HepG2 (cell line): ENCODE data around the gene AJM1. TPM values are rescaled to one million over a fixed set of nuclear protein-coding genes. Genes with fewer than 3 reads are reported as not detected.
A peak's percentile ranks its signal among the peaks of the same experiment; 100 is the strongest.

ENCODE experiments used
- AHR ChIP-seq: IDR thresholded peaks from 2 replicates; pipeline ENCODE4 v1.6.1; 2018; ENCODE audit warnings: missing genetic modification reagents, missing compliant biosample characterization
- ARNTL ChIP-seq: sonication (generic); formaldehyde crosslinking; IDR thresholded peaks from 2 replicates; pipeline ENCODE4 v1.4.0; 2020; ENCODE audit warnings: mild to moderate bottlenecking, missing genetic modification reagents
- CBX1 ChIP-seq: IDR thresholded peaks from one replicate; pipeline ENCODE4 v1.6.1; 2016; ENCODE audit warnings: antibody characterized with exemption, low read depth
- CCDC6 ChIP-seq: sonication (generic); formaldehyde crosslinking; IDR thresholded peaks from 2 replicates; pipeline ENCODE4 v1.8.1; 2022; ENCODE audit warnings: mild to moderate bottlenecking, missing genetic modification reagents, moderate library complexity
- ELF1 ChIP-seq: sonication (generic); formaldehyde crosslinking; IDR thresholded peaks from 2 replicates; pipeline ENCODE4 v1.4.0; 2020; ENCODE audit warnings: missing genetic modification reagents
- IRF9 ChIP-seq: sonication (generic); formaldehyde crosslinking; IDR thresholded peaks from 2 replicates; pipeline ENCODE4 v1.8.0; 2022; ENCODE audit warnings: missing genetic modification reagents, mild to moderate bottlenecking, borderline replicate concordance
- JUND ChIP-seq: sonication (generic); formaldehyde crosslinking; IDR thresholded peaks from 2 replicates; pipeline ENCODE4 v1.8.0; 2022; ENCODE audit warnings: mild to moderate bottlenecking, missing genetic modification reagents
- MAZ ChIP-seq, 2 experiments: sonication (generic) in 1 of 2; formaldehyde crosslinking in 1 of 2; IDR thresholded peaks; 2 replicates each; pipeline versions ENCODE4 v1.5.0 to v1.6.1; 2012 to 2020; ENCODE audit warnings: low read depth in 2 of 2, mild to moderate bottlenecking in 2 of 2, borderline replicate concordance in 1 of 2, improper control_type of control experiment in 1 of 2, low read length in 1 of 2, missing genetic modification reagents in 1 of 2, moderate library complexity in 1 of 2
- NFYB ChIP-seq: sonication (generic); formaldehyde crosslinking; IDR thresholded peaks from 2 replicates; pipeline ENCODE4 v1.4.0; 2020; ENCODE audit warnings: missing genetic modification reagents
- NFYC ChIP-seq: IDR thresholded peaks from 2 replicates; pipeline ENCODE4 v1.6.1; 2016; ENCODE audit warnings: missing genetic modification reagents, missing compliant biosample characterization
- NR2F1 ChIP-seq, 2 experiments: fragments of 450-650 bp in 1 of 2; formaldehyde crosslinking in 1 of 2; IDR thresholded peaks; 2 replicates each; pipeline versions ENCODE4 v1.5.0 to v1.6.1; 2016 to 2020; ENCODE audit warnings: mild to moderate bottlenecking in 1 of 2, missing compliant biosample characterization in 1 of 2, missing genetic modification reagents in 1 of 2, moderate library complexity in 1 of 2
- NR2F2 ChIP-seq: IDR thresholded peaks from 2 replicates; pipeline ENCODE4 v1.6.1; 2012; ENCODE audit warnings: low read depth, inconsistent platforms, borderline replicate concordance
- PHF5A ChIP-seq: IDR thresholded peaks from one replicate; pipeline ENCODE4 v1.6.1; 2018; ENCODE audit warnings: low read depth, missing genetic modification reagents; ENCODE audit not compliant: unreplicated experiment
- RFXAP ChIP-seq: sonication (generic); formaldehyde crosslinking; IDR thresholded peaks from 2 replicates; pipeline ENCODE4 v1.4.0; 2020; ENCODE audit warnings: missing genetic modification reagents, borderline replicate concordance
- SALL1 ChIP-seq: sonication (generic); formaldehyde crosslinking; IDR thresholded peaks from 2 replicates; pipeline ENCODE4 v1.8.0; 2022; ENCODE audit warnings: mild to moderate bottlenecking, missing genetic modification reagents
- SKI ChIP-seq: fragments of 450-650 bp; IDR thresholded peaks from one replicate; pipeline ENCODE4 v1.6.1; 2018; ENCODE audit warnings: mild to moderate bottlenecking; ENCODE audit not compliant: partially characterized antibody
- SMAD3 ChIP-seq: sonication (generic); formaldehyde crosslinking; IDR thresholded peaks from 2 replicates; pipeline ENCODE4 v1.4.0; 2020; ENCODE audit warnings: missing genetic modification reagents
- SMARCC2 ChIP-seq: fragments of 450-650 bp; IDR thresholded peaks from 2 replicates; pipeline ENCODE4 v1.6.1; 2017; ENCODE audit warnings: antibody characterized with exemption, mild to moderate bottlenecking
- STAG1 ChIP-seq: sonication (generic); formaldehyde crosslinking; IDR thresholded peaks from 2 replicates; pipeline ENCODE4 v1.4.0; 2020; ENCODE audit warnings: missing genetic modification reagents
- TOPORS ChIP-seq: sonication (generic); formaldehyde crosslinking; IDR thresholded peaks from 2 replicates; pipeline ENCODE4 v1.8.0; 2023; ENCODE audit warnings: mild to moderate bottlenecking, missing genetic modification reagents
- ZNF44 ChIP-seq: sonication (generic); formaldehyde crosslinking; IDR thresholded peaks from 2 replicates; pipeline ENCODE4 v1.5.1; 2020; ENCODE audit warnings: mild to moderate bottlenecking, missing genetic modification reagents
- ZNF597 ChIP-seq: sonication (generic); formaldehyde crosslinking; IDR thresholded peaks from 2 replicates; pipeline ENCODE4 v1.5.0; 2020; ENCODE audit warnings: missing genetic modification reagents
- ZNF691 ChIP-seq: sonication (generic); formaldehyde crosslinking; IDR thresholded peaks from 2 replicates; pipeline ENCODE4 v1.4.0; 2020; ENCODE audit warnings: missing genetic modification reagents, low read depth, mild to moderate bottlenecking, borderline replicate concordance
- ZNF761 ChIP-seq: sonication (generic); formaldehyde crosslinking; conservative IDR thresholded peaks from 2 replicates; pipeline ENCODE4 v1.4.0; 2020; ENCODE audit warnings: mild to moderate bottlenecking, missing genetic modification reagents
- polyA plus RNA-seq, 8 experiments: library from polyadenylated mRNA; depleted of rRNA in 3 of 8; stranded (reverse) in 7 of 8; unstranded in 1 of 8; fragments of >200 nt; fragmentation: Illumina TruSeq in 4 of 8; extraction: Trizol in 4 of 8; gene quantifications; 2 replicates each; pipeline versions ENCODE4 v1.2.1 to v1.2.3, GENCODE V29; 2011 to 2016; ENCODE audit warnings: low read depth in 4 of 8, missing spikeins in 1 of 8, mixed read lengths in 1 of 8; ENCODE audit not compliant: insufficient read depth in 1 of 8
- total RNA-seq, 5 experiments: library from RNA; depleted of rRNA; stranded (reverse); fragments of >200 nt; fragmentation: Illumina TruSeq; extraction: Trizol; gene quantifications; 2 replicates each; pipeline ENCODE4 v1.2.3, GENCODE V29; 2016; ENCODE audit warnings: low read depth in 1 of 5

Gene AJM1
- total and polyA plus RNA-seq, 2 of the 13 experiments (the other 11 are each of a cell fraction or from before 2014, with no cell fraction given): 1.1 to 1.2 TPM

- TF ChIP-seq IRF9 (CRISPR knock-in tag) (no peak), PHF5A (no peak), ZNF44 (CRISPR knock-in tag) (no peak), NFYB (CRISPR knock-in tag) (no peak), MAZ (IDR thresholded peaks at IDR 0.05; ENCODE audit: borderline replicate concordance, low read depth, low read length) (no peak), MAZ (CRISPR knock-in tag; IDR thresholded peaks at IDR 0.05; ENCODE audit: low read depth) (no peak), NR2F1 (CRISPR knock-in tag; IDR thresholded peaks at IDR 0.05) (0 out of 4 replicates have a peak, but pooled peaks of 1 of the 2 experiments have one; percentile 17), ZNF597 (CRISPR knock-in tag) (no peak), ARNTL (CRISPR knock-in tag) (no peak), AHR (CRISPR knock-in tag) (peak; percentile 20; the same call in 1 of the 2 replicates), JUND (no peak), CBX1 (no peak), RFXAP (CRISPR knock-in tag) (no peak), SALL1 (CRISPR knock-in tag) (0 out of 2 replicates have a peak, but pooled peaks have one; percentile 17), SMARCC2 (no peak), NFYC (CRISPR knock-in tag) (no peak), ELF1 (no peak), CCDC6 (CRISPR knock-in tag) (no peak), TOPORS (CRISPR knock-in tag) (no peak), NR2F2 (no peak), ZNF691 (no peak), STAG1 (CRISPR knock-in tag) (0 out of 2 replicates have a peak, but pooled peaks have one; percentile 2), SMAD3 (CRISPR knock-in tag) (no peak), ZNF761 (CRISPR knock-in tag) (no peak), SKI (no peak)
Measured at GRCh38 chr9:136858844-136859757, 16.8 kb downstream of the AJM1 start (continued).
